Endothelial cell (in vitro differentiated cells): ENCODE results near the gene ARHGEF12. TPM values are rescaled to one million over a fixed set of nuclear protein-coding genes. Genes with fewer than 3 reads are reported as not detected.

Source experiments
- DNase-seq: peaks from one replicate; pipeline ENCODE4 v3.0.0; 2021; ENCODE audit warnings: low spot score
- H3K27ac Mint-ChIP-seq: one replicate; pipeline ENCODE4 v1.8.0; 2021; ENCODE audit warnings: mixed read lengths, inconsistent platforms; ENCODE audit not compliant: unreplicated experiment
- H3K27me3 Mint-ChIP-seq: one replicate; pipeline ENCODE4 v1.8.0; 2021; ENCODE audit warnings: mild to moderate bottlenecking, moderate library complexity, mixed read lengths, inconsistent platforms; ENCODE audit not compliant: unreplicated experiment
- H3K36me3 Mint-ChIP-seq: one replicate; pipeline ENCODE4 v1.8.0; 2021; ENCODE audit warnings: mild to moderate bottlenecking, low read depth, mixed read lengths, inconsistent platforms; ENCODE audit not compliant: unreplicated experiment
- H3K4me1 Mint-ChIP-seq: one replicate; pipeline ENCODE4 v1.8.0; 2021; ENCODE audit warnings: mild to moderate bottlenecking, mixed read lengths, inconsistent platforms; ENCODE audit not compliant: unreplicated experiment
- H3K4me3 Mint-ChIP-seq: one replicate; pipeline ENCODE4 v1.8.0; 2021; ENCODE audit warnings: mild to moderate bottlenecking, mixed read lengths, inconsistent platforms; ENCODE audit not compliant: unreplicated experiment
- H3K9me3 Mint-ChIP-seq: one replicate; pipeline ENCODE4 v1.8.0; 2021; ENCODE audit warnings: mixed read lengths, inconsistent platforms; ENCODE audit not compliant: unreplicated experiment
- CTCF ChIP-seq: fragments of 200-600 bp; sonication (generic); IDR thresholded peaks from one replicate; pipeline ENCODE4 v1.5.0; 2021; ENCODE audit warnings: antibody characterized with exemption; ENCODE audit not compliant: unreplicated experiment
- total RNA-seq: library from RNA; stranded (reverse); fragmentation: NEBNext Ultra II Directional; extraction: Animal tissue kit (Norgen Biotek cat#: 25700); gene quantifications from one replicate; pipeline ENCODE4 v1.2.1, GENCODE V29; 2021; ENCODE audit not compliant: unreplicated experiment

The ARHGEF12 gene
- total RNA-seq, 1 donor from 2014 or later = 128 TPM

DNA sequence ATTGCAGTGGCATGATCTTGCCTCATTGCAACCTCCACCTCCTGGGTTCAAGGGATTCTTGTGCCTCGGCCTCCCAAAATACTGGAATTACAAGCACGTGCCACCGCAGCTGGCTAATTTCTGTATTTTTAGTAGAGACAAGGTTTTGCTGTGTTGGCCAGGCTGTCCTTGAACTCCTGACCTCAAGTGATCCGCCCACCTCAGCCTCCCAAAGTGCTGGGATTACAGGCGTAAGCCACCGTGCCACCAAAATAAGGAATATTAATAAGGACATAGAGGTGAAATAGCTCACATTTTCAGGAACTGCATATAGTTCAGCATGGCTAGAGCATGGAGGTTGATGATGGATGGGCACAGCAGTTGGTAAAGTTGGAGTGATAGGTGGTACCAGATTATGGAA lies 21.4 kb downstream of the ARHGEF12 start:
- no peaks in the 10 kb centered on the region for H3K9me3 Mint-ChIP-seq
- peaks cover 14% of the 10 kb centered on the region for H3K36me3 Mint-ChIP-seq
- no peak for DNase-seq
- no peak overlapping the region for H3K27ac Mint-ChIP-seq
- no peak overlapping the region for H3K4me3 Mint-ChIP-seq
- TF ChIP-seq CTCF = no peak
- H3K27me3 Mint-ChIP-seq = peaks cover 4% of the 10 kb centered on the region
- peaks cover 11% of the 10 kb centered on the region for H3K4me1 Mint-ChIP-seq

GRCh38 chr11:120358729-120359128 lies 22.5 kb downstream of the ARHGEF12 start:
- no peak for TF ChIP-seq CTCF
- Mint-ChIP-seq H3K9me3 (no peaks in the 10 kb centered on the region), H3K4me1 (peaks cover 5% of the 10 kb centered on the region), H3K36me3 (peaks cover 11% of the 10 kb centered on the region), H3K4me3 (no peak overlapping the region), H3K27me3 (peaks cover 7% of the 10 kb centered on the region), H3K27ac (no peak overlapping the region)
- DNase-seq = no peak

DNA sequence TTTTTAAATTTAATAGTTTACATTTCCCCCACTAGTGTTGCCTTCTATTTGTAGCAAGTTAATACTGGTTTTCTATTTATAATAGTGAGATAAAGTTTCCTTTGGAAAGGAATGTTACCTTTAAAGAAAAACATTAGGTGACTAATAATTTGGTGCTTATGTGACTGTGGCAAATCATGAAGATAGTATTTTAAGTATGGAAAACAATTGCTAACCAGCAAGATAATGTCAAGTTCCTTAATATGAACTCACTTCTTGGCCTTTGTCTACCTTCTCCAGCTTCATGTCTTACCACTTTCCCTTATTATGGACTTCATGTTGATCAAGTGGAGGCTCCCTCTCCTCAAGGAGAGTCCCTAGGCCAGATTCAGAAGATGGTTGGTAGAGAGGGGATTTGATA lies 27.2 kb downstream of the ARHGEF12 start:
- no peaks in the 10 kb centered on the region for H3K36me3 Mint-ChIP-seq

GRCh38 chr11:120365512-120365911 lies 29.3 kb downstream of the ARHGEF12 start:
- Mint-ChIP-seq H3K9me3 (no peaks in the 10 kb centered on the region), H3K4me1 (peaks cover 14% of the 10 kb centered on the region), H3K36me3 (no peaks in the 10 kb centered on the region), H3K27me3 (peaks cover 6% of the 10 kb centered on the region), H3K4me3 (no peak overlapping the region), H3K27ac (no peak overlapping the region)
- no peak for TF ChIP-seq CTCF
- no peak for DNase-seq

More for the DNA sequence above, 27.2 kb downstream of the ARHGEF12 start:
- Mint-ChIP-seq H3K9me3 (no peaks in the 10 kb centered on the region), H3K27ac (no peak overlapping the region), H3K4me3 (no peak overlapping the region), H3K27me3 (peaks cover 6% of the 10 kb centered on the region), H3K4me1 (no peaks in the 10 kb centered on the region)
- TF ChIP-seq CTCF = no peak
- DNase-seq = no peak

- Mint-ChIP-seq H3K27ac (no peak overlapping the region), H3K4me1 (peaks cover 31% of the 10 kb centered on the region), H3K27me3 (no peaks in the 10 kb centered on the region), H3K4me3 (no peak overlapping the region), H3K36me3 (no peaks in the 10 kb centered on the region), H3K9me3 (no peaks in the 10 kb centered on the region)
- no peak for TF ChIP-seq CTCF
- no peak for DNase-seq
Observed at GRCh38 chr11:120372296-120372695, 36.1 kb downstream of the ARHGEF12 start.
